Right lobe of liver (tissue), 6 donors: ENCODE measurements around the gene CCDC148. TPM values are rescaled to one million over a fixed set of nuclear protein-coding genes. Genes with fewer than 3 reads are reported as not detected.

Experiments used
- ATAC-seq, 4 donors: fragments of 200-7000 bp; cut with Tn5 transposase; one replicate each; pipeline ENCODE4 v1.9.1; 2020; ENCODE audit warnings: mild to moderate bottlenecking in 4 of 4, moderate library complexity in 4 of 4
- DNase-seq, 3 donors: peaks; one replicate each; pipeline ENCODE4 v3.0.0-alpha.2; 2020
- H3K27ac ChIP-seq, 3 donors: fragments of 200-600 bp; one replicate each; pipeline ENCODE4 v1.8.0; 2022
- H3K27me3 ChIP-seq, 2 donors: fragments of 200-600 bp; one replicate each; pipeline ENCODE4 v1.8.0; 2022
- H3K36me3 ChIP-seq, 4 donors: fragments of 200-600 bp; sonication (generic) in 1 of 4; one replicate each; pipeline versions ENCODE4 v1.5.1 to v1.8.0; 2017 to 2022; ENCODE audit warnings: control low read depth in 1 of 4
- H3K4me1 ChIP-seq, 4 donors: fragments of 200-600 bp; sonication (generic) in 1 of 4; one replicate each; pipeline versions ENCODE4 v1.5.1 to v1.8.0; 2017 to 2022; ENCODE audit warnings: control low read depth in 1 of 4
- H3K4me3 ChIP-seq, 3 donors: fragments of 200-600 bp; one replicate each; pipeline ENCODE4 v1.8.0; 2022
- H3K9me3 ChIP-seq, 4 donors: fragments of 200-600 bp; sonication (generic) in 1 of 4; one replicate each; pipeline versions ENCODE4 v1.5.1 to v1.8.0; 2017 to 2022; ENCODE audit warnings: control low read depth in 1 of 4
- POLR2A ChIP-seq: fragments of 450-650 bp; IDR thresholded peaks from one replicate; pipeline ENCODE4 v1.6.1; 2017; ENCODE audit warnings: antibody characterized with exemption, mild to moderate bottlenecking
- WGBS: methylation state at CpG from one replicate; pipeline ENCODE4 v1.1.6; 2018; ENCODE audit warnings: low coverage, low lambda C conversion rate; ENCODE audit not compliant: insufficient coverage; ENCODE audit errors: missing lambda C conversion rate; 5-methylcytosine and 5-hydroxymethylcytosine counted together
- intact Hi-C, 2 donors: fragments of 100-400 bp; cut with DNase I; formaldehyde crosslinking; loops; one replicate each; pipeline versions ENCODE4 v1.11.2 to v1.14.1; 2022
- small RNA-seq, 2 experiments: library from RNA; depleted of rRNA; stranded (forward); fragments of <200 nt; gene quantifications; one replicate each; pipeline ENCODE3, GENCODE V24; 2016
- total RNA-seq, 6 experiments: library from RNA; depleted of rRNA in 2 of 6; stranded (reverse); fragments of >200 nt in 2 of 6; fragmentation: NEBNext Ultra II Directional in 3 of 6; extraction: Animal tissue kit (Norgen Biotek cat#: 25700) in 3 of 6; gene quantifications; one replicate each; pipeline versions ENCODE4 v1.1.0 to v1.2.4, GENCODE V29; 2016 to 2023
- TF ChIP-seq, protein P1 (sequence below), 4 donors: fragments of 200-600 bp in 3 of 4; fragments of 450-650 bp in 1 of 4; IDR thresholded peaks; one replicate each; pipeline versions ENCODE4 v1.5.1 to v1.8.0; 2016 to 2022; ENCODE audit warnings: antibody characterized with exemption in 4 of 4, mild to moderate bottlenecking in 2 of 4
- donor health status: DM: no; HTN: yes; CAD: no.
- donor health status: DM: no; HTN: no; CAD: no.
- donor health status: DM: no; HTN: no; CAD: no.
- donor health status: DM: no; HTN: yes; CAD: no.
- donor health status: DM: no; HTN: yes; CAD: no.

CCDC148 gene
- total RNA-seq, 6 experiments from 2014 or later: 0.12 to 0.53 (median 0.20) TPM; not detected in 1

DNA sequence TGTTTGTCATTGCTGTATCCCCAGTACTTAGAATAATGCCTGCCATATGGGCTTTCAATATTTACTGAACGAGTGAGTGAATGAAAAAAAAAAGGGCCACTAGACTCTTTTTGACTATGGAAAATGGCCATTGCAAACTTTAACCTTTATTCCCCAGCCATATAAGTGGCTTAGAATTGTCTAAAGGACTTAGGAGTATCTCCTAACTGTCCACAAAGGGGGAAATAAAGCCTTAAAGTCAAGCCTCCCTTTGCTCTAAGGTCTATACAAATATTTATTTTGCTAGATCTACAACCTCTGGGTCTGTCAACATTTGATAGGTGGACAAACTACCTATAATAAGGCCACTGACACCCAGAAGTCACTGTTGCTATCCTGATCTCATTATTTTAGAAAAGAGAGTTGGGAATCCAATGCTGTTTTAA, 329.2 kb downstream of the CCDC148 start:
- WGBS: 33% methylated on average over 1 of the region's 1 CpG
- intact Hi-C loops: no loop called here
- H3K4me1 ChIP-seq: peaks cover 0 to 61% (median 19%) of the 10 kb centered on the region in 4 donors

GRCh38 chr2:158125756-158126498, 330.6 kb downstream of the CCDC148 start:
- H3K27ac ChIP-seq: peak overlapping the region in 1 of 3 donors; percentile 19
- no peak for TF ChIP-seq POLR2A
- TF ChIP-seq, protein P1, sequence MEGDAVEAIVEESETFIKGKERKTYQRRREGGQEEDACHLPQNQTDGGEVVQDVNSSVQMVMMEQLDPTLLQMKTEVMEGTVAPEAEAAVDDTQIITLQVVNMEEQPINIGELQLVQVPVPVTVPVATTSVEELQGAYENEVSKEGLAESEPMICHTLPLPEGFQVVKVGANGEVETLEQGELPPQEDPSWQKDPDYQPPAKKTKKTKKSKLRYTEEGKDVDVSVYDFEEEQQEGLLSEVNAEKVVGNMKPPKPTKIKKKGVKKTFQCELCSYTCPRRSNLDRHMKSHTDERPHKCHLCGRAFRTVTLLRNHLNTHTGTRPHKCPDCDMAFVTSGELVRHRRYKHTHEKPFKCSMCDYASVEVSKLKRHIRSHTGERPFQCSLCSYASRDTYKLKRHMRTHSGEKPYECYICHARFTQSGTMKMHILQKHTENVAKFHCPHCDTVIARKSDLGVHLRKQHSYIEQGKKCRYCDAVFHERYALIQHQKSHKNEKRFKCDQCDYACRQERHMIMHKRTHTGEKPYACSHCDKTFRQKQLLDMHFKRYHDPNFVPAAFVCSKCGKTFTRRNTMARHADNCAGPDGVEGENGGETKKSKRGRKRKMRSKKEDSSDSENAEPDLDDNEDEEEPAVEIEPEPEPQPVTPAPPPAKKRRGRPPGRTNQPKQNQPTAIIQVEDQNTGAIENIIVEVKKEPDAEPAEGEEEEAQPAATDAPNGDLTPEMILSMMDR (IDR thresholded peaks at IDR 0.05): no peak

More for the DNA sequence above, 329.2 kb downstream of the CCDC148 start:
- H3K4me3 ChIP-seq: no peak overlapping the region
- TF ChIP-seq, protein P1 (IDR thresholded peaks at IDR 0.05): no peak
- TF ChIP-seq POLR2A: no peak
- no peaks in the 10 kb centered on the region for H3K36me3 ChIP-seq
- no peaks in the 10 kb centered on the region for H3K27me3 ChIP-seq
- H3K27ac ChIP-seq: peak overlapping the region in 2 of 3 donors; percentile 95 to 97
- peak; percentile 28 to 45 (median 32) for ATAC-seq
- H3K9me3 ChIP-seq: no peaks in the 10 kb centered on the region
- no peak for DNase-seq

GRCh38 chr2:158124896-158125295, 331.7 kb downstream of the CCDC148 start:
- intact Hi-C loops: no loop called here
- no peak overlapping the region for H3K27ac ChIP-seq
- DNase-seq (no peak), ATAC-seq (no peak)
- H3K4me1 ChIP-seq: peaks cover 0 to 51% (median 18%) of the 10 kb centered on the region in 4 donors
- no peak overlapping the region for H3K4me3 ChIP-seq
- H3K27me3 ChIP-seq: no peaks in the 10 kb centered on the region
- no peaks in the 10 kb centered on the region for H3K9me3 ChIP-seq
- H3K36me3 ChIP-seq: no peaks in the 10 kb centered on the region
- TF ChIP-seq, protein P1 (IDR thresholded peaks at IDR 0.05): no peak
- TF ChIP-seq POLR2A: no peak
- 49% methylated on average over 2 of the region's 2 CpGs for WGBS

More at GRCh38 chr2:158125756-158126498, 330.6 kb downstream of the CCDC148 start:
- no peaks in the 10 kb centered on the region for H3K9me3 ChIP-seq
- no peak overlapping the region for H3K4me3 ChIP-seq
- peaks cover 0 to 56% (median 15%) of the 10 kb centered on the region in 4 donors for H3K4me1 ChIP-seq
- no peak for DNase-seq
- no peak for ATAC-seq
- no peaks in the 10 kb centered on the region for H3K36me3 ChIP-seq
- no peaks in the 10 kb centered on the region for H3K27me3 ChIP-seq
- WGBS: 73% methylated on average over 5 of the region's 5 CpGs
- intact Hi-C loops: no loop called here

Small RNA genes within 50 kb of the gene (small RNA-seq; reads per million reads assigned to genes)
- 0 reads per million in 2 experiments for gene RN7SL393P

Other genes with a start within 250 kb of the CCDC148 start
- 10 to 100 TPM; 27.2 to 41.6 (median 33.2) TPM for gene PKP4, start 199 bp upstream of the CCDC148 start, total RNA-seq